Neural cell (in vitro differentiated cells): Measurements from ENCODE around the gene RUVBL1. TPM values are rescaled to one million over a fixed set of nuclear protein-coding genes. Genes with fewer than 3 reads are reported as not detected.

Source experiments
- H2AFZ ChIP-seq: fragments of 200-600, 300-800 bp; sonication (generic), shearing (Covaris generic); 2 replicates; pipeline ENCODE4 v1.6.0; 2014; ENCODE audit warnings: low read depth, mild to moderate bottlenecking, antibody characterized with exemption, low read length, moderate library complexity
- H3F3A ChIP-seq: fragments of 200-600 bp; shearing (Covaris generic); 2 replicates; pipeline ENCODE4 v1.6.1; 2016; ENCODE audit warnings: mild to moderate bottlenecking, moderate library complexity, mixed read lengths, antibody characterized with exemption, low read length; ENCODE audit not compliant: insufficient read depth, poor library complexity, severe bottlenecking
- H3K27ac ChIP-seq: fragments of 200-600, 300-800 bp; sonication (generic), shearing (Covaris generic); 2 replicates; pipeline ENCODE4 v1.5.1; 2014; ENCODE audit warnings: mild to moderate bottlenecking, low read length, moderate library complexity
- H3K27me3 ChIP-seq: fragments of 300-800, 200-600 bp; sonication (generic), shearing (Covaris generic); 2 replicates; pipeline ENCODE4 v1.6.0; 2014; ENCODE audit warnings: mild to moderate bottlenecking, low read depth, low read length, moderate library complexity; ENCODE audit not compliant: insufficient read depth
- H3K36me3 ChIP-seq: fragments of 300-800, 200-600 bp; sonication (generic), shearing (Covaris generic); 2 replicates; pipeline ENCODE4 v1.5.1; 2014; ENCODE audit warnings: mild to moderate bottlenecking, antibody characterized with exemption, low read length, moderate library complexity; ENCODE audit not compliant: insufficient read depth
- H3K4me2 ChIP-seq: fragments of 300-800, 200-600 bp; sonication (generic), shearing (Covaris generic); 2 replicates; pipeline ENCODE4 v1.6.0; 2014; ENCODE audit warnings: mild to moderate bottlenecking, low read length
- H3K4me3 ChIP-seq: fragments of 300-800, 200-600 bp; sonication (generic), shearing (Covaris generic); 2 replicates; pipeline ENCODE4 v1.5.1; 2014; ENCODE audit warnings: mild to moderate bottlenecking, low read length, moderate library complexity
- H3K79me2 ChIP-seq: fragments of 200-600 bp; shearing (Covaris generic); replicated peaks from 2 replicates; pipeline ENCODE4 v1.6.0; 2014; ENCODE audit warnings: mild to moderate bottlenecking, low read length, moderate library complexity; ENCODE audit not compliant: insufficient read depth
- H3K9ac ChIP-seq: fragments of 300-800, 200-600 bp; sonication (generic), shearing (Covaris generic); 2 replicates; pipeline ENCODE4 v1.6.1; 2016; ENCODE audit warnings: mild to moderate bottlenecking, low read length, mixed read lengths
- H3K9me2 ChIP-seq: fragments of 200-600 bp; shearing (Covaris generic); 2 replicates; pipeline ENCODE4 v1.6.1; 2016; ENCODE audit warnings: mild to moderate bottlenecking, low read length, mixed read lengths; ENCODE audit not compliant: insufficient read depth
- H3K9me3 ChIP-seq: fragments of 200-600, 300-800 bp; sonication (generic), shearing (Covaris generic); 2 replicates; pipeline ENCODE4 v1.6.1; 2016; ENCODE audit warnings: mild to moderate bottlenecking, mixed run types, low read length, moderate library complexity, mixed read lengths
- H4K20me1 ChIP-seq: fragments of 200-600 bp; shearing (Covaris generic); 2 replicates; pipeline ENCODE4 v1.6.1; 2016; ENCODE audit warnings: mild to moderate bottlenecking, mixed run types; ENCODE audit not compliant: insufficient read depth
- EP300 ChIP-seq: fragments of 450-650 bp; conservative IDR thresholded peaks from 2 replicates; pipeline ENCODE4 v1.6.1; 2014; ENCODE audit warnings: antibody characterized with exemption, mild to moderate bottlenecking, moderate library complexity; ENCODE audit not compliant: poor library complexity, severe bottlenecking
- EZH2 ChIP-seq: fragments of 200-600, 300-800 bp; shearing (Covaris generic), sonication (generic); IDR thresholded peaks from 2 replicates; pipeline ENCODE4 v1.6.1; 2014; ENCODE audit warnings: antibody characterized with exemption, low read length, borderline replicate concordance, mild to moderate bottlenecking; ENCODE audit not compliant: insufficient read depth, poor library complexity, severe bottlenecking
- MXI1 ChIP-seq: fragments of 450-650 bp; conservative IDR thresholded peaks from 2 replicates; pipeline ENCODE4 v1.6.1; 2014; ENCODE audit warnings: antibody characterized with exemption, mild to moderate bottlenecking; ENCODE audit not compliant: poor library complexity, severe bottlenecking
- POLR2AphosphoS5 ChIP-seq: IDR thresholded peaks from 2 replicates; pipeline ENCODE4 v1.6.1; 2012
- RAD21 ChIP-seq: fragments of 450-650 bp; conservative IDR thresholded peaks from 2 replicates; pipeline ENCODE4 v1.6.1; 2014; ENCODE audit warnings: antibody characterized with exemption, mild to moderate bottlenecking, moderate library complexity
- SMC3 ChIP-seq: fragments of 450-650 bp; conservative IDR thresholded peaks from 2 replicates; pipeline ENCODE4 v1.6.1; 2014; ENCODE audit warnings: antibody characterized with exemption, mild to moderate bottlenecking, moderate library complexity; ENCODE audit not compliant: poor library complexity
- TAF1 ChIP-seq: IDR thresholded peaks from 2 replicates; pipeline ENCODE4 v1.6.1; 2012; ENCODE audit warnings: low read depth
- polyA plus RNA-seq: library from polyadenylated mRNA; depleted of rRNA; stranded (reverse); fragments of >200 nt; gene quantifications from 2 replicates; pipeline ENCODE4 v1.2.3, GENCODE V29; 2014
- TF ChIP-seq, protein P1 (sequence below): fragments of 450-650 bp; IDR thresholded peaks from 2 replicates; pipeline ENCODE4 v1.5.1; 2014; ENCODE audit warnings: antibody characterized with exemption, mild to moderate bottlenecking, moderate library complexity; ENCODE audit not compliant: poor library complexity, severe bottlenecking
- TF ChIP-seq, protein P2 (sequence below): IDR thresholded peaks from 2 replicates; pipeline ENCODE4 v1.6.1; 2012; ENCODE audit warnings: borderline replicate concordance

Gene RUVBL1
- polyA plus RNA-seq, 1 donor from 2014 or later: 83.3 TPM

DNA sequence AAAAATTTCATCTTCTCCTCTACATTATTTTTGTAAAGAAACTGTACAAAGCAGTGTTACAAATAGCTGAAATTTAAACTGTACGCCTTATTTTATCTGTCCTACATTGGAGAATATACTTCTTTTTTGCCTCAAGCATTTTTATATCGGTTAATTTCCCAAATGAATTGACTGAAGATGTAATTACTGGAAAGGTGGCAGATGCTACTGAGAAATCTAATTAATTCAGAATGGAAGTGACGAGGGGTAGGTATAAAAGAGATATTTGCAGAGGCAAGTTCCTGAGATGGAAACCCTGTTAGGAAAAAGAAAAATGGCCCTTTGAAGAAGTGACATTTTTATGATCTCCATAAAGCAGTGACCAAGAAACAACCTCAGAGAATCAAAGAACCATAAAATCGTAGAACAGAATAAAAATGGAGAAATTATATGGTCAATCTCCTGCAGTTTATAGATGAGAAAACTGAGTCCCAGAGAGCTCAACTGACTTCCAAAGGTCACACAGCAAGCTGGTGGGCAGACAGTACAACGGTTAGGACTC is 20.4 kb downstream of the RUVBL1 start:
- H3K27ac ChIP-seq: no peak overlapping the region
- no peaks in the 10 kb centered on the region for H3K9me3 ChIP-seq
- H4K20me1 ChIP-seq: no peaks in the 10 kb centered on the region
- no peak overlapping the region for H3K9ac ChIP-seq
- H3F3A ChIP-seq: no peaks in the 10 kb centered on the region
- no peak overlapping the region for H3K4me3 ChIP-seq
- H3K27me3 ChIP-seq: no peaks in the 10 kb centered on the region
- H3K79me2 ChIP-seq: no peaks in the 10 kb centered on the region
- H2AFZ ChIP-seq: no peak overlapping the region
- H3K9me2 ChIP-seq: no peaks in the 10 kb centered on the region
- TF ChIP-seq, protein P1, sequence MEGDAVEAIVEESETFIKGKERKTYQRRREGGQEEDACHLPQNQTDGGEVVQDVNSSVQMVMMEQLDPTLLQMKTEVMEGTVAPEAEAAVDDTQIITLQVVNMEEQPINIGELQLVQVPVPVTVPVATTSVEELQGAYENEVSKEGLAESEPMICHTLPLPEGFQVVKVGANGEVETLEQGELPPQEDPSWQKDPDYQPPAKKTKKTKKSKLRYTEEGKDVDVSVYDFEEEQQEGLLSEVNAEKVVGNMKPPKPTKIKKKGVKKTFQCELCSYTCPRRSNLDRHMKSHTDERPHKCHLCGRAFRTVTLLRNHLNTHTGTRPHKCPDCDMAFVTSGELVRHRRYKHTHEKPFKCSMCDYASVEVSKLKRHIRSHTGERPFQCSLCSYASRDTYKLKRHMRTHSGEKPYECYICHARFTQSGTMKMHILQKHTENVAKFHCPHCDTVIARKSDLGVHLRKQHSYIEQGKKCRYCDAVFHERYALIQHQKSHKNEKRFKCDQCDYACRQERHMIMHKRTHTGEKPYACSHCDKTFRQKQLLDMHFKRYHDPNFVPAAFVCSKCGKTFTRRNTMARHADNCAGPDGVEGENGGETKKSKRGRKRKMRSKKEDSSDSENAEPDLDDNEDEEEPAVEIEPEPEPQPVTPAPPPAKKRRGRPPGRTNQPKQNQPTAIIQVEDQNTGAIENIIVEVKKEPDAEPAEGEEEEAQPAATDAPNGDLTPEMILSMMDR: no peak
- no peak for TF ChIP-seq POLR2AphosphoS5
- TF ChIP-seq EP300: no peak
- no peak for TF ChIP-seq TAF1
- TF ChIP-seq, protein P2, sequence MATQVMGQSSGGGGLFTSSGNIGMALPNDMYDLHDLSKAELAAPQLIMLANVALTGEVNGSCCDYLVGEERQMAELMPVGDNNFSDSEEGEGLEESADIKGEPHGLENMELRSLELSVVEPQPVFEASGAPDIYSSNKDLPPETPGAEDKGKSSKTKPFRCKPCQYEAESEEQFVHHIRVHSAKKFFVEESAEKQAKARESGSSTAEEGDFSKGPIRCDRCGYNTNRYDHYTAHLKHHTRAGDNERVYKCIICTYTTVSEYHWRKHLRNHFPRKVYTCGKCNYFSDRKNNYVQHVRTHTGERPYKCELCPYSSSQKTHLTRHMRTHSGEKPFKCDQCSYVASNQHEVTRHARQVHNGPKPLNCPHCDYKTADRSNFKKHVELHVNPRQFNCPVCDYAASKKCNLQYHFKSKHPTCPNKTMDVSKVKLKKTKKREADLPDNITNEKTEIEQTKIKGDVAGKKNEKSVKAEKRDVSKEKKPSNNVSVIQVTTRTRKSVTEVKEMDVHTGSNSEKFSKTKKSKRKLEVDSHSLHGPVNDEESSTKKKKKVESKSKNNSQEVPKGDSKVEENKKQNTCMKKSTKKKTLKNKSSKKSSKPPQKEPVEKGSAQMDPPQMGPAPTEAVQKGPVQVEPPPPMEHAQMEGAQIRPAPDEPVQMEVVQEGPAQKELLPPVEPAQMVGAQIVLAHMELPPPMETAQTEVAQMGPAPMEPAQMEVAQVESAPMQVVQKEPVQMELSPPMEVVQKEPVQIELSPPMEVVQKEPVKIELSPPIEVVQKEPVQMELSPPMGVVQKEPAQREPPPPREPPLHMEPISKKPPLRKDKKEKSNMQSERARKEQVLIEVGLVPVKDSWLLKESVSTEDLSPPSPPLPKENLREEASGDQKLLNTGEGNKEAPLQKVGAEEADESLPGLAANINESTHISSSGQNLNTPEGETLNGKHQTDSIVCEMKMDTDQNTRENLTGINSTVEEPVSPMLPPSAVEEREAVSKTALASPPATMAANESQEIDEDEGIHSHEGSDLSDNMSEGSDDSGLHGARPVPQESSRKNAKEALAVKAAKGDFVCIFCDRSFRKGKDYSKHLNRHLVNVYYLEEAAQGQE: no peak
- no peak for TF ChIP-seq EZH2
- no peak for TF ChIP-seq MXI1
- H3K4me2 ChIP-seq: no peak overlapping the region
- peaks cover 3% of the 10 kb centered on the region for H3K36me3 ChIP-seq

DNA sequence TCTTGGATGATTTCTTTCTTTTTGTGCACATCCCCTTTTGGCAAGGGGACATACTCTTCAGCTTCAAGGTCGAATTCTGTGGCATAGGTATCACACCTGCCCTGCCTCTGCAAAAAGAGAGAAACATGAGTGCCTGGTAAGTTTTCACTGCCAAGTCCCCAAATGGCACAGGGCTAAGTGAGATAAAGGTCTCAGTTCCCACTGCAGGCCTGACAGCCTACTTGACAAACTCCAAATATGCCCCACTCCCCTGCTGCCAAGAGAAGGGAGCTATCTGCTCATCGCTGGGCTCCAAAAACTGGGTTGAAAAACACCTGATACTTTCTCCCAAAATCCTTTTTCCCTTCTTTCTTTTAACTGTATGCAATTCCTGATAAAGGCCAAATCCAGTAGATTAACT is 23.0 kb downstream of the RUVBL1 start:
- H3K79me2 ChIP-seq: no peaks in the 10 kb centered on the region
- no peak overlapping the region for H3K27ac ChIP-seq
- no peaks in the 10 kb centered on the region for H4K20me1 ChIP-seq
- TF ChIP-seq, protein P2: no peak
- no peak for TF ChIP-seq MXI1
- TF ChIP-seq RAD21: no peak
- no peak for TF ChIP-seq EZH2
- no peak for TF ChIP-seq TAF1
- TF ChIP-seq EP300: no peak
- TF ChIP-seq SMC3: no peak
- H3K36me3 ChIP-seq: peaks cover 3% of the 10 kb centered on the region
- no peak overlapping the region for H3K9ac ChIP-seq
- H3K9me2 ChIP-seq: no peaks in the 10 kb centered on the region
- H3K9me3 ChIP-seq: no peaks in the 10 kb centered on the region
- no peak overlapping the region for H3K4me3 ChIP-seq
- no peaks in the 10 kb centered on the region for H3K27me3 ChIP-seq
- no peaks in the 10 kb centered on the region for H3F3A ChIP-seq
- H3K4me2 ChIP-seq: no peak overlapping the region
- no peak overlapping the region for H2AFZ ChIP-seq
